Mammary epithelial cell (primary cell): Measurements from ENCODE around the gene C3orf18.

ENCODE experiments used
- EZH2 ChIP-seq: IDR thresholded peaks from 2 replicates; pipeline ENCODE4 v1.6.1; 2012; ENCODE audit warnings: low read length, inconsistent platforms, borderline replicate concordance
- TF ChIP-seq, protein P1 (sequence below), 2 donors: IDR thresholded peaks in 1 of 2; conservative IDR thresholded peaks in 1 of 2; 2 replicates each; pipeline ENCODE4 v1.5.1; 2011 to 2012; ENCODE audit warnings: inconsistent platforms in 2 of 2, low read length in 2 of 2, mild to moderate bottlenecking in 2 of 2, control low read depth in 1 of 2, low read depth in 1 of 2; ENCODE audit not compliant: insufficient read depth in 1 of 2; ENCODE audit errors: extremely low read depth in 1 of 2

DNA sequence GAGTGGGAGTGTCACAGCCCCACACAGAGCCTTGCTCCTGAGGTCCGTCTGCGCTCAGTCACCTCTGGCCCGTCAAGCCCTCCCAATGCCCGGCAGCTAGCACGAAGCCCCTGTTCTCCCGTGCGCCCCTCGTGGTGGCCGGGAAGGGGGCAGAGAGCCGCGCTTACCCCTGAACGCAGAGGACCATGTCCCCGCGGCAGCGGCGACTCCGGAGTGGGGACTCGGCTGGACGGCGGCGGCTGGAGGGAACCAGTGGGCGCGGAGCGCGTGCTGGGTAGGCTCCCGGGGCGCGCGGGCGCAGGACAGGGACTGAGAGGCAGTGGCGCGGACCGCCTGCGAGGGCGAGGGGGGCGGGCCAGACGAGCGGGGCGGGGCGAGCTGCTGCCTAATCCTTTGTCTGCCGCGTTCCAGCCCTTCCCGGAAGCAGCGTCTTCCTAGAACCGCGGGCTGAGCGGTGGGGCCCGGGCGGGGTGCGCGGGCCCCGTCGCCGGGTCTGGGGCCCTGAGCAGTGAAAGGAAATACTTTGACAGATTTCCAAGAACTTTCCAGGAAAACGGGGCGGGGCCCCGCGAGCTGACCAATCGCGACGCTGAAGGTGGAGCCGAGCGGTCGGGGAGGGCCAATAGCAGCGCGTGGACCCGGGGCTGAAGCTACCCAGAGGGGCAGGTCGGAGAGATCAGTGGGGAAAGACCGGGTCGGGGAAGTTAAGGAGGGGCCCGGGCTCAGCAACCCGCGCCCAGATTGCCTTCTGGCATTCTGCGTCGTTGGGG is 44.1 kb upstream of the C3orf18 start, which contains the start of gene CISH:
- TF ChIP-seq, protein P1, sequence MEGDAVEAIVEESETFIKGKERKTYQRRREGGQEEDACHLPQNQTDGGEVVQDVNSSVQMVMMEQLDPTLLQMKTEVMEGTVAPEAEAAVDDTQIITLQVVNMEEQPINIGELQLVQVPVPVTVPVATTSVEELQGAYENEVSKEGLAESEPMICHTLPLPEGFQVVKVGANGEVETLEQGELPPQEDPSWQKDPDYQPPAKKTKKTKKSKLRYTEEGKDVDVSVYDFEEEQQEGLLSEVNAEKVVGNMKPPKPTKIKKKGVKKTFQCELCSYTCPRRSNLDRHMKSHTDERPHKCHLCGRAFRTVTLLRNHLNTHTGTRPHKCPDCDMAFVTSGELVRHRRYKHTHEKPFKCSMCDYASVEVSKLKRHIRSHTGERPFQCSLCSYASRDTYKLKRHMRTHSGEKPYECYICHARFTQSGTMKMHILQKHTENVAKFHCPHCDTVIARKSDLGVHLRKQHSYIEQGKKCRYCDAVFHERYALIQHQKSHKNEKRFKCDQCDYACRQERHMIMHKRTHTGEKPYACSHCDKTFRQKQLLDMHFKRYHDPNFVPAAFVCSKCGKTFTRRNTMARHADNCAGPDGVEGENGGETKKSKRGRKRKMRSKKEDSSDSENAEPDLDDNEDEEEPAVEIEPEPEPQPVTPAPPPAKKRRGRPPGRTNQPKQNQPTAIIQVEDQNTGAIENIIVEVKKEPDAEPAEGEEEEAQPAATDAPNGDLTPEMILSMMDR (conservative IDR thresholded peaks at IDR 0.05 in 1 of 2, IDR thresholded peaks at IDR 0.05 in 1 of 2; ENCODE audit: extremely low read depth in 1 of 2, insufficient read depth in 1 of 2, low read depth in 1 of 2, low read length in 2 of 2): peak; percentile 8 to 41
- TF ChIP-seq EZH2: no peak
